Activated CD4-positive, alpha-beta T cell treated with anti-CD3 and anti-CD28 coated beads, Interleukin-2, amount 50 U/mL, for 16 hours (primary cell): ENCODE data around the gene CERK.
"Not testable (repeated sequence)": the region's sequence is repeated elsewhere in the genome, so short reads cannot be mapped to it uniquely, and the experiment has no call there.

Experiments
- DNase-seq: peaks from one replicate; pipeline ENCODE4 v3.0.0-alpha.2; 2020

CERK gene

DNA sequence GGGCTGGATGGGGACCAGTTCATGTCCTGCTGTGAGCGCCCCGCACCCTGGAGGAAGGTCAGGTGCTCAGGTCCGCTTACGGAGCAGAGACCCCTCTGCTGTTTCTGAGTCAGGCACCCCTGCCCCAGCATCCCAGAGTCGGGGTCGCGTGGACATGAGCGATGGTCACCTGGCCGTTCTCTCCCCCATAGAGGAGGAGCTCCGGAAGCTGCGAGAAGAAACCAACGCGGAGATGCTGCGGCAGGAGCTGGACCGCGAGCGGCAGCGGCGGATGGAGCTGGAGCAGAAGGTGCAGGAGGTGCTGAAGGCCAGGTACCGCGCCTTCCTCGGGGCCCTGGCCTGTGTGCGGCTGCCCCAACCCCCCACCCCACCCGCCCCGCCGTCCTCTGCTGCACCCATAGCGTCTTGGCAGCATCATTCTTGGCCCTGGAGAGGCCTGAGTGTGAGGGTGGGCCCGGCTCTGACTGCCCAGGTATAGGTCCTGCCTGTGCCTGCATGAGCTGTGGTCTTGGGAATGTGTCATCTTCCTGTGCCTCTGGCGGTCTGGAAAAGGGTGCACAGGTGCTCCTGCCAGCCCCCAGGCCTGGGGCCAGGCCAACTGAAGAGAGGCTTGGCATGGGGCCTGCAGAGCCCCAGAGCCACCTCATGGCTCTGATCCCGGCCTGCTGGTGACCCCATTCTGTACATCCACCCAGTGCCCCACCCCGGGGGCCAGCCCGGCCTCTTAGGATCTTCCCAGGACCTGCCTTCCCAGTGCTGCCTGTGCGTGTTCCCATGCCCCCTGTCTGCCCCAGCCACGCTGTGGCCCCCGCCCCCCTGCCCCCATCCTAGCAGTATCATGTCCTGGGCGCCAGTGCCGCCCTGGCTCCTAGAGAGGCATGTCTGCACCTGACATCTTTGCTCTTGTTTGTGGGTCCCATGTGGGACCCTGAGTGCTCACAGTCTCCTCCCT lies 79.8 kb downstream of the CERK start:
- no peak for DNase-seq

DNA sequence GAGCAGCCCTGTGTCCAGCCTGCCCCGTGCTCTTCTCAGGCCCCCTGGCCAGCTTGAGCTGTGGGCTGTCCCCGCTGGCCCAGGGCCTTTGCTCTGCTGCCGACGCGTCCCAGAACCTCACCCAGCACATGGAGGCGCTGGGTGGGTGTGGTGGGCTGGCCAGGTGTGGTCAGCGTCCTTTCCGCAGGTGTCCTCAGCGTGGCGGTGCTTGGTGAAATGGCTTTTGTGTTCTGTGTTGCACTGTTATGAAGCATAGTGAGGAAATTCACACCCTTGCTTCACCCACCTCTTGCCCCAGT lies 80.4 kb downstream of the CERK start:
- no peak for DNase-seq

DNA sequence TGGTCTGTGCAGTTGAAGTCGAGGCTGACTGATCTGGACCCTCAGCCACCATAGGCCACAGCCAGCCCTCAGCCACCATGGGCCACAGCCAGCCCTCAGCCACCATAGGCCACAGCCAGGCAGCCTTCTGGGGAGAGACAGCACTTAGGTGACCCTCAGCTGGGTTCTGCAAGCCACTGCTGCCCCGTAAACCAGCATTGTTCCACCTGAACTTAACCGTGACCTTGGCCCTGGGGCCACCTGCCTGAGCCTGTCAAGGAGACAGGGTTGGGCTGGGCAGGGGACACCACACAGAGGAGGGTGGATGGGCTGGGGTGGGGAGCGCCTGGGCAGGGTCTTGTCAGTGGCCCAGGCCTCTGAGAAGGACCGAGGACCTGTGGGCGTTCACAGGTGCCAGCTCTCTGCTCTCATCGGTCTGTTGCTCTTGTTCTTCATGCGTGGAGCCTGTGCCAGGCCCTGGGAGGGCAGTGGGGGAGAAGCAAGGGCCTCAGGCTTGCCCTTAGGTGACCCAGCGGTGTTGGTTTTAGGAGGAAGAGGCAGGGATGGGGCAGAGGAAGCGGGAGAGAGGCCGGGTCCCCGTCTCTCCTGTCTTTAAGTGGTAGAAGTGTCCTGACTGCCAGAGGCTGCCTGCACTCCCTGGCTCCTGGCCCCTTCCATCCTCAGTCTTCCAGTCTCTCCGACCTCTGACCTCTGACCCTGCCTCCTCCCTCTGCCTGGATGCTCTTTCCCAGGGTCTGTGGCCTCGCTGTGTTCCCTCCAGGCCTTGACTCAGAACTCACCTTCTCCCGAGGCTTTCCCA lies 81.0 kb downstream of the CERK start:
- no peak for DNase-seq

DNA sequence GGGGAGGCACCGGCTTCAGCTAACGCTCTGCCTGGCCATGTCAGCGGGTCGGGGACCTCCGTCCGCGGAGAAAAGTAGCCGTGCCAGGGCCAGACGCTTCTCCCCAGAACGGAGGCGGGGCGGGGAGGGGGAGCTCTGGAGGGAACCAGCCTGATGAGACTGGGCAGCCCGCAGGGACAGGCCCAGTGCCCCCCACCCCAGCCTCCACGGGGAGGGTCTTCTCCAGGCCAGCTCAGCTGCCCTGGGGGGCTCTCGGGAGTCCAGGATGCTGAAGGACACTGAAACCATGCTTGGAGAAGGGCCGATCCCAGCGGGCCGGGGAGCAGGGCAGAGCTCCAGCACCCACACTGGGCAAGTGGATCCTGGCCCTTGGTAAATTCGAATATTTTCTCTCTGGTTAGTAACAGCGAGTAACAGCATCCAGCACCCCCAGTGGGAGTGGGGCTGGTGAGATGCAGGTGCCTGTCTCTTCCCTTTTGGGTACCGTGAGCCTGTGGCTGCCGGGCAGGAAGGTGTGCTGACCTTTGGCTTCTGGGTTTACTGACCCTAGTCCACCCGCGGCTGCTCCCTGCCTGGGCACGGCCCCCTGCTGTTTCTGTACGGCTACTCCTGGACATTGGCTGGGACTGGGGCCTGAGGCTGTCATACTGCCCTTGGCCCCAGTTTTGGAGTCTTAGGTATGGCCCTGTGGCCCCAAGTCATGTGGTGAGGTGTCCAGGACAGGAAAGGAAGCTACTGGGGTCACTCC lies 82.0 kb downstream of the CERK start:
- no peak for DNase-seq

DNA sequence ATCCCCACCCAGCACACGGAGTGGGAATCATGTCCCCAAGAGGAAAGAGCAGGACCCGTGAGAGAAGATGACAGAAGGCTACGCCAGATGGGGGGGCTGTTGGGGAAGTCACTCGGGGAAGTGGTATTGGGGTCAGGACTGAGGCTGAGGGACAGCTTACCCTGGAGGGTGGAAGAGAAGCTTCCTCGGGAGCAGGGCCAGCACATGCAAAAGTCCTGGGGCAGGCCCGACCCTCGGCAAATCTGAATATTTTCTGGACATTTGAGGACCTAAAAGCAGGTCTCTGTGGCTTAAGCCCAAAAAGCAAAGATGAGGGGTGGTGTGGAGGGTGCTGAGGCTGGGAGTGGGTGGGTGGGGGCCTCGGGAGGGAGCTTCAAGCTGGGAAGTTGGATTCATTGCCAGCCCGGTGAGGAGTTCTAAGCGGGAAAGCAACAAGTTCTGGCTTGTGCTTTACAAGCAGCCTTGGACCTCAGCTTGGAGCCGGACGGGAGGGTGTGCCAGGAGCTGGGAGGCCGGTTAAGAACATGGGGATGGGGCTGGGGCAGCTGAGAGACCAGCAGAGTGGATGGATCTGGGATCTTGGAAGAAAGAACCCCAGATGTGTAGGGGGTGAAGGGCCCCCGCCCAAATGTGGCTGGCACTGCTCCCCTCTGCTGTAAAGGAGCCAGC lies 83.0 kb downstream of the CERK start:
- DNase-seq = no peak

DNA sequence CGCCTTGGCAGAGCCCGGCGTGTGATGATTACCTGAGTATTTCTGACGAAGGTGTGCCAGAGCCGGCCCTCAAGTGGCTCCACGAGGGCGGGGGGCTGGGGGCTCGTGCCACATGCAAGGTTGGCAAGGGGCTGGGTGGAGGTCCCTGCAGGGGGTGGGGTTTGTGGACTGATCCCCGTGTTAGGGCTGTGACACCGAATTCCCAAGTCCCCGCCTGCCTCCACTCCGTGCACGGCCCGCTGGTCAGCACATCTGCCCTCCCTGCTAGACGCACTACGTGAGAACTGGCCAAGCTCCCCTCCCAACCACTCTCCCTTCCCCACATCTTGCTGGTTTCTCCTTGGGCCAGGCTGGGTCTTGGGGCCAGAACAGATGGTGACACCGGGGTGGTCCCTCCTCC lies 83.6 kb downstream of the CERK start:
- no peak for DNase-seq

DNA sequence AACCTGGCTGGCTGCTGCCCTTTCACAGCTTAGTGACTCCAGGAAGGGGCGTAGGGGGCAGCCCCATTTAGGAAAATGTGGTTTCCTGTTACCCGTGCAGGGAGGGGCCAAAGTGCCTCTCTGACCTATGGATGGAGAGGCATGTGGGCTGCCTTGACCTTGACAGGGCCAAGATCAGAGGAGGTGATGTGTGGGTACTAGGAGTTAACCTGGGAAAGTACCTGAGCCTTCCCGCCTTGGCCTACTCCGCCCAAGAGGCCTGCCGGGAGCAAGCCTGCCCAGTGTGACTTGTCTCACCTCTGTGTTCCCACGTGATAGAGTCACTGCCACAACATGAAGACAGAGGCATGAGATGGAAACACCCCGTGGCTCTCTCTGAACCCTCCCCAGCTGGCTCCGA lies 84.5 kb downstream of the CERK start:
- peak; percentile 40 for DNase-seq

DNA sequence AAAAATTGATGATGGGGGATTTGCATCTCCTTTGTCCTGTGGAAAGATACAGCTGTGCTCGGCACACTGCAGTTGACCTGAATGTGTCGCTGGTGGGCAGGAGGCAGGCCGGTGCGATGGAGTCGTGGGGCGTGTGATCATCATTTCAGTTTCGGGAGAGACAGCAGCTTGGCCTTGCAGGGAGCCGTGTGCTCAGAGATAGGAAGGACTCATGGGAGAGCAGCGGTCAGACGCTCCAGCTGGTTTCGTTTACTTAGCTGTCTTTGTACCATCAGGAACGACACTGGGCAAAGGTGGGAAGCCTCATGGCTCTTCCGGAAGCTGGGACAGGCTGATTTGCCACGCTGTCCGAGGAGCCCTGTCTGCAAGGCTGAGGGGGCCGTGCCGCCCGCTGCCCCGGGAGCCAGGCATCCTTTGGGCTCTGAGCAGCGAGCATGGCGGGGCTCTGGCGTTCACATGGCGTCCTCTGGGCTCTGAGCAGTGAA lies 85.2 kb downstream of the CERK start:
- no peak for DNase-seq

DNA sequence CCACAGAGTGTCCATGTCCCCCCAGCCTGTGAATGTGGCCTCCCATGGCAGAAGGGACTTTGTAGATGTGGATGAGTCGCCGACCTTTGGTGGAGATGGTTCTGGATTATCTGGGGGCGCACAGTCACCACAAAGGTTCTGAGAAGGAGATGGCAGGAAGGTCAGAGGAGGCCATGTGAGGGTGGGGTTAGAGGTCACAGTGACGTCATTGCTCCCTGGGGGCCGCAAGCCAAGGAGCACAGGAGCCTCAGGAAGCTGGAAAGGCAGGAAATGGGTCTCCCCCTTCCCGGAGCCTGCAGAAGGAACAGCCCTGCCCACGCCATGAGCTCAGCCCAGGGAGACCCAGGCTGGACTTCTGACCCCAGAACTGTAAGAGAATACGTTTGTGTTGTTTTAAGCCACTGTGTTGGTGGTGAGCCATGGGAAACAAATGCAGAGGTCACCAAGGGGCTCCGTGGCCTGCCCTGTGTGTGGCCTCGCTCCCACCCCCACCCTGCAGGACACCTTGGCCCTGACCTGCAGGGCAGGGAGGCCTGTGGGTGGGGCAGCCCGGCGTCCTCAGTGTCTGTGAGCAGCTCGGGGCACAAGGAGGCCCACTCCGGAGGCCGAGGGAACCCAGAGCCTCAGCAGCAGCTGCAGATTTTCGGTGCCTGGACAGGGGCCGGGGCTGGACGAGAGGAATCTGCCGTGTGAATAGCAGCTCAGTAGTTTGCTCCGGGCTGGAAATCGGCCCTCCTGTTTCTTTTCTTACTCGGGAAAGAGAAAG lies 85.8 kb downstream of the CERK start:
- DNase-seq = no peak

DNA sequence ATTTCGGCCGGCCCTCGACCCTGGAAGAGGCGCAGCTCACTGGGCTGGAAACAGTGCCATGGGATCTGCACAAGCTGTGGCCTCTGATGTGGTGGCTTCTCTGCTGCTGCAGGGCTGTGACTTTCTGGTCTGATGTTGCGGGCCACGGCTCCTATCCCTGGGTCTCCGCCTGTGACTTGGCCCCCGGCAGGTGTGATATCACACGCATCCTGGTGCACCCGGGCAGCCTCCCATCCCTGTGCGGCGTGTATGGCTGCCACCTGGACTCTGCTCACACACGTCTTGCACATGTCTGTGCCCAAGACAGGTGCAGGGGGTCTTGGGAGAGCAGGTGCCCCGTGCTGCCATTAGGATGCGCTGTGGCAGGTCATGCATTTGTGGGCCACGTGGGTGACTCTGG lies 86.7 kb downstream of the CERK start:
- no peak for DNase-seq

DNA sequence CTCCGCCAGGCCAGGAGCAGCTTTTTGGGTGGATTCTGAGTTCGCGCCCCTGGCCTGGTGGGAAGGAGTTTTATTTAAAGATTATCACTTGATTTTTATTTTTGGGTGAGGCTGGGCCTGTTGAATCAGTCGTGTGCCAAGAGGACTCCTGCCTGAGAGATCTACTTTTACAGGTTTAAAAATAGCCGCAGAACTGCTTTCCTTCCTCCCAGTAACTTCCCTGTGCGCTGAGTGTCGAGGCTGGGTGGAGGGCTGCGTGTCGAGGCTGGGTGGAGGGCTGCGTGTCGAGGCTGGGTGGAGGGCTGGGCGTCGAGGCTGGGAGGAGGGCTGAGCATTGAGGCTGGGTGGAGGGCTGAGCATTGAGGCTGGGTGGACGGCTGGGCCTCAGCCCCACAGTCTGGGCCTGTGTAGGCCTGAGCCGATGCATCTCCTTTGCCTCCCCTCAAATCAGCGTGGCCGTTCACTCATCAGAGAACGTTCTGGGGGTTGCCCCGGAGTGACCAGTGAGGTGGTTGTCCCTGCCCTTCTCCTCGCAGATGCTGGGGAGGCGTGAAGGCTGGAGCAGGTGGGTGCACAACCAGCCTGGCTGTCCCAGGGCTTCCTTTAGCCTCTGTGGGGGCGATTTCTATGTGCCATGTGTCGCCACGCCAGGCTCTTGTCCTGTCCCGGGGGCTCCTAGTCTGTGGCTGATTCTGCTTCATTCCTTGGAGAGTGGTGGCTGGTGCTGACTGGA lies 87.8 kb downstream of the CERK start:
- DNase-seq = no peak

DNA sequence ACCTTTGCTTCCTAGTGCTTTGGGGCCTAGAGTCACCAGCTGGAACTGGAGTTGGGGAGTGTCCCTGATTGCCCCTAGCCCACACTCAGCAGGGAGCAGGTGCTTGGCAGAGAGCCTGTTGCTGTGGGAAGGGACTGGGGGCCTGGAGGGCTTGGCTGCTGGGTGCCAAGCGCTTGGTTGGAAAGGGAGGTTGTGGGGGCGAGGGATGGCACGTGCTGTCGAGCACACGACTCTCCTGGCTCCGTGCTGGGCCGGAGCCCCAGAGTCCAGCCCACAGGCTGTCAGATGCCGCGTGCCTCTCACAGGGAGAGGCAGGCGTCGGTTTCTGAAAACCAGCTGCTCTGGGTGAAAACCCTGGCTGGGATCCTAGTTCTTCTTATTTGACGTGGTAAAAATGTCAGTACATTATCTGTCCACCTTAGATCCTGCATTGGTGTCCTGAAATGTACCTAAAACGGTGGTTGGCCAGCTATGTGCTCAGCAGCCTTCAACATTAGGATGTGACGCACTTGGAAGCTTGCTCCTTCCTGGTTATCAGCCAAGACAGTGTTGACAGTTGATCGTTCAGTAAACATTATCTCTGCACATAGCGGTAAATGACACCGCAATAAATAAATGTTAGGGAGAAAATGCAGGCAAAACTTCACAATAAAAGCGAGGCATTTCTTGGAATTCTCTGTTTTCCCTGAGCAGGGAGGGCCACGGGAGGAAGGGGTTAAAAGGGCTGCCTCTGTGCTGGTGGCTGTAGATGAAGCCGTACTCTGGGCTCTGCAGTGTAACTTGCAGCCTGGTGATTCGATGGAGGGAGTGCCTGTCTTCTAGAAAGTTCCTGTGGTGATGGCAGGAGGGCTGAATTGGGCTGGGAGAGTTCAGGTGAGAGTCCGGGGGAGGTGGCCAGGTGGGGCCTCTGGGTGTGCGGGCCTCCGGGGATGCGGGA lies 88.6 kb downstream of the CERK start:
- no peak for DNase-seq

DNA sequence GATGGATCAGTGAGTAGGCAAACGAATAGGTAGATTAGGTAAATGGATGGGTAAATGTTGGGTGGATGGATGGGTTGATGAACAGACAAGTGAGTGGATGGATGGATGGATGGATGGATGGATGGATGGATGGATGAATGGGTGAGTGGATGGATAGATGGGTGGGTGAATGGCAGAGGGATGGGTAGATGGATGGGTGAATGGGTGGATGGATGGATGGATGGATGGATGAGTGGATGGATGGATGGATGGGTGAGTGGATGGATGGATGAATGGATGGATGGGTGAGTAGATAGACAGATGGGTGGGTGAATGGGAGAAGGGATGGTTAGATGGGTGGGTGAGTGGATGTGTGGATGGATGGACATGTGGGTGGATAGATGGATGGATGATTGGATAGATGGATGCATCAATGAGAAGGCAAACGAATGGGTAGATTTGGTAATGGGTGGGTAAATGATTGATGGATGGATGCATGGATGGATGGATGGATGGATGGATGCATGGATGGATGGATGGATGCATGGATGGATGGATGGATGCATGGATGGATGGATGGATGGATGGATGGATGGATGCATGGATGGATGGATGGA lies 89.7 kb downstream of the CERK start:
- DNase-seq = not testable (repeated sequence)

DNA sequence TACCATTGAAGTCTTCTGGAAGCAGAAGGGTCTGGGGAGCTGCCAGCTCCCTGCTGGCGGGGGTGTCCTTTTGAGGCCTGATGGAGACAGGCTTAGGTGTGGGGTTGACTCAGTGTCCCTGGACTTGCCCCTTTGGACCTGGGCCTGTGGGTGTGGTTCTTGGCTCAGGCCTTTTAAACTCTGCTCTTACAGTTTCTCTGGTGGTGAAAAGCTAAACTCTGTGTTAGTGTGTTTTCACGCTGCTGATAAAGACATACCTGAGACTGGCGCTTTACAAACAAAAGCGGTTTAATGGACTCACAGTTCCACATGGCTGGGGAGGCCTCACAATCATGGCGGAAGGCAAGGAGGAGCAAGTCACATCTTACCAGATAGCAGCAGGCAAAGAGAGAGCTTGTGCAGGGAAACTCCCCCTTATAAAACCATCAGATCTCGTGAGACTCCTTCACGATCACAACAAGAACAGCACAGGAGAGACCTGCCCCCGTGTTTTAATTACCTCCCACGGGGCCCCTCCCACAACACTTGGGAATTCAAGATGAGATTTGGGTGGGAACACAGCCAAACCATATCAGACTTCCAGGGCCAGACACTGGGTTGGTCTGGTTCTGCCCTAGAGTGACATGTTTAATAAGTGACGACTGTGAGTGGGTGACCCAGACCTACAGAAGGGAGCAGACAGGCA lies 91.4 kb downstream of the CERK start:
- DNase-seq = no peak

DNA sequence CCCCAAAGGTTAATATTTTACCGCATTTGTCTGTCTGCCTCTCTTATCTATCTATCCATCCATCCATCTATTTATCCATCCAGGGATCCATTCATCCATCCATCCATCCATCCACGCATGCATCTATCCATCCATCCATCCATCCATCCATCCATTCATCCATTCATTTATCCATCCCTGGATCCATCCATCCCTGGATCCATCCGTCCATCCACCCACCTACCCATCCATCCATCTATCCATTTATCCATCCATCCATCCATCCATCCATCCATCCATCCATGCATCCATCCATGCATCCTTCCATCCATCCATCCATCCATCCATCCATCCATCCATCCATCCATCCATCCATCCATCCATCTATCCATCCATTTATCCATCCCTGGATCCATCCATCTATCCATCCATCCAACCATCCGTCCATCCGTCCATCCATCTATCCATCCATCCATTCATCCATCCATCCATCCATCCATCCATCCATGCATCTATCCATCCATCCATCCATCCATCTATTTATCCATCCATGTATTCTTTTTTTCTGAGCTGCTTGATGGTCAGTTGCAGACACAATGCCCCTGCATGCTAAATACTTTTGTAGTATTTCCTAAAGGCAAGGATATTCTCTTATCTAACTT lies 95.1 kb downstream of the CERK start:
- DNase-seq = not testable (repeated sequence)

DNA sequence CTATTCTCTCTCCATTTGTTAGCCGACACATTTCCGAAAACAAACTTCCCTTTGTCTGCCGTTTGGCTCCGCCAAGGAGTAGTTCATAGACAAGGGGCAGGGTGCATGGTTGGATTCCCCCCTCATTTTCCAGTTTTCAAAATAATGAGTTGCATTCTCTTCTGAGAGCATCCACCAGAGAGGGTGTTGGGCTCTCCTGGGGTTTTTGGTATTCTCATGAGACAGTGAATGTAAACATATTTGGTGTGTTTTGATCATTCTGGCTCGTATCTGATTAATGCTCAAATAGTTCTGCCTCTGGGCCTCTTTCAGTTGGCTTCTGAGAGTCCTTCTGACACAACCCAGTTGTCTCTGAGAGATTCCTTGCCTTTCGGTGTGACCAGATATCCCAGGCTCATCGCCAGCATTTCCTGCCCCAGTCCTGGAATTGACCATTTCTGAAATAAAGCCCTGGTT lies 96.2 kb downstream of the CERK start:
- no peak for DNase-seq

DNA sequence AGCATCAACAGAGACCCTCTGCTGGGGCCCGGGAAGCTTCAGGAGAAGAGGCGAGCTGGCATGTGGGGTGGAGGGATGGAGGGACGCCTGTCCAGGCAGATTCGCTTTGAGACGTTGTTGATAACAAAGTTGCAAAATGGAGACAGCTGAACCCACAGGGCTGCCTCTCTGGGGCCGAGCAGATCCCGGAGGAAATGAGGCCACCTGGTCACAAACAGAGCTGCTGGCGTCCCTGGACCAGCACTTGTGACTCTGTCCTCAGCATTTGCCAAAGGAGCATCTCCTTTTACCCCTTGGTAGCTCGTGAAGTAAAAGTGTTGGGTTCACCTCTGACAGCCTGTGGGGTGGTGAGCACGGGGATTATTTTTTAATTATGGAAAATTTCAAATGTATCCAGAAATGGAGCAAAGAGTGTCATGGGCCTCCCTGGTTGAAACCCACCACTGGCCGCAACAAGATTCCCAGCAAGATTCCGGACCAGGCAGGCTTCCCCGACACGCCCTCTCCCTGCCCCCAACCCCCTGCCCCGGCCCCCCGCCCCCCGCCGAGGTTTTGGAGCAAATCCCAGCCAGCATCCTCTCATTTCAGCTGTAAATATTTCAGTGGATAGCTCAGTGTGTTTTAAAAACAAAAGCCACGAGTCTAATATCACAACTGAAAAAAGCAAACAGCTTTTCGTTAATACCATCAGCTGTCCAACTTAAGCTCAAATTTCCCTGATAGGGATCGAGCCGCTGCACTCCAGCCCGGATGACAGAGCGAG lies 97.6 kb downstream of the CERK start:
- DNase-seq = no peak

DNA sequence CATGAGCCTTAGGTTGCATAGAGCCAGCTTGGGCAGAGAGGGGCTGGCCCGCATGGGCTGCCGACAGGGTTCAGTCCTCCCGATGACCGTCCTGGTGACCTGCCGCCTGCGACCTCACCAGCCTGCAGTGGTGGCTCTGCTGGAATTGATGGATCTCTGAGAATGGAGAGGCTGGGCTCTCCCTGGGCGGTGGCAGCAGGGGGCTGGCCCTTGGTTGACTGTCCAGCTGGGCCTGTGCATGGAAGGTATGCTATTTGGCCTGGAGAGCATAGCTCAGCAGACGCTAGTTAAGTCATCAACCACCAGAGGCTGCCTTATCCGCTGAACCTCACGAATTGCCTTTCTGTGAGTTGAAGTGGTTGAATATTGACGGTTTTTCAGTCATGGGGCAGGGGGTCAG lies 98.2 kb downstream of the CERK start:
- no peak for DNase-seq
